ENCODE data around the gene KRT85. TPM values are rescaled to one million over a fixed set of nuclear protein-coding genes. Genes with fewer than 3 reads are reported as not detected.
A peak's percentile ranks its signal among the peaks of the same experiment; 100 is the strongest.
"Not testable (repeated sequence)": the region's sequence is repeated elsewhere in the genome, so short reads cannot be mapped to it uniquely, and the experiment has no call there.

The KRT85 gene
- polyA plus RNA-seq, 3 donors from 2014 or later, result not detected

DNA sequence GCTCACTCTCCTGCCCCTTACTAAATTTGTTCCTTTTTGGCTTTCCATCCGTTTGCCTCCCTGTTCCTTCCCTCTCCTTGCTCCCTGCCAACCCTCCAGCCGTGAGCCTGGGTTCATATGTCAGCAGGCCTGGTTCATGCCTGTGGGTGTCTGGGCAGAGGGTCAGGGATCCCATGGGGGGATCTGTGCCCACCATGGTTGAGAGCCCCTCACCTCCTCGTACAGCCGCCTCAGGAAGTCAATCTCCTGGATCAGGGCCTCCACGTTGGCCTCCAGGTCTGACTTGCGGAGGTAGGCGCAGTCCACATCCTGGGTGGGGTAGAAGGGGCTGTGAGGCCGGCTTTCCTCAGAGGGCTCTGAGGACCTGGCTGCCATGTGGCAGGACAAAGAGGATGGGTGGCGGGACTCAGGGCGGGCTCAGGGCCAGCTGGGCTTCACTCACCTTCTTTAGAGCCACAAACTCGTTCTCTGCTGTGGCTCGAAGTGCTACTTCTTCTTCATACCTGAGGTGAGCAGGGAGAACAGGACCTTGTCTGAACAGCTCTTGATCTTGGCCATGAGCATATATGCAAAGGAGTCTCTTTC is 49.7 kb downstream of the KRT85 start:
- H3K27me3 Mint-ChIP-seq (ENCODE audit: low read depth in 3 of 3), result peaks cover 4 to 11% (median 6%) of the 10 kb centered on the region in 3 donors
- H3K4me3 Mint-ChIP-seq, result no peak overlapping the region
- no peak for DNase-seq
- no peaks in the 10 kb centered on the region for H3K9me3 Mint-ChIP-seq
- no peak overlapping the region for H3K27ac Mint-ChIP-seq
- H3K4me1 Mint-ChIP-seq, result peaks cover 3 to 6% of the 10 kb centered on the region in 2 donors
- H3K36me3 Mint-ChIP-seq, result no peaks in the 10 kb centered on the region

DNA sequence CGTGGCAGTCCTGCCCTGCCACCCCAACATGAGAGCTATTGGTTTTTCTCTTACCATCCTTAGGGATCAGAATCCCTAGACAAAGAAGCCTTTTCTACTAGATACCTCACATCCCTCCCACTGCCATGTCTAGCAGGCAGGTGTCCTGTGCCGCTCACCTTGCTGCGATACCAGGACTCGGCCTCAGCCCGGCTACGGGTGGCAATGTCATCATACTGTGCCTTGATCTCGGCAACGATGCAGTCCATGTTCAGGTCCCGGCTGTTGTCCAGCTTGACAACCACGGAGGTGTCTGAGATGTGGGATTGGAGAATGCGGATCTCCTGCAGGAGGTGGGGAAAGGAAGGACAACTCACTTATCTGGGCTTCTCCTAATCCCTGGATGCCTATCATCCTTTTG is 50.6 kb downstream of the KRT85 start:
- Mint-ChIP-seq H3K27me3 (ENCODE audit: low read depth in 3 of 3) (peaks cover 4 to 11% (median 5%) of the 10 kb centered on the region in 3 donors), H3K27ac (no peak overlapping the region), H3K36me3 (no peaks in the 10 kb centered on the region), H3K9me3 (no peaks in the 10 kb centered on the region), H3K4me3 (no peak overlapping the region), H3K4me1 (peaks cover 3 to 6% of the 10 kb centered on the region in 2 donors)
- no peak for DNase-seq

DNA sequence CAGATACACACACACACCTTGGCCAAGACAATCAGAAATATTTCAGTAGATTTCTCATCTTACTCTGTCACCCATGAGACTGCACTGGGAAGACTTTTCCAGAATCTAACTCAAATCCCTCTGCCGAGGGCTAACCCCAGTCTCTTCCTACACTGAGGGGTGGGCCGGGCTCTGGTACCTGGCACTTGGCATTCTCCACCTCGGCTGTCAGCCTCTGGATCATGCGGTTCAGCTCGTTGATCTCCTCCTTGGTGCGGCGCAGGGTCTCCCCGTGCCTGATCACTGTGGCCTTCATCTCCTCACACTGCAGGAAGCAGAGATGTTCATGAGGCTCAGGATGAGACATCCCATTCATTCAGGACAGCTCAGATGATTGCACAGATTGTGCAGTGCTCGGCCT is 51.0 kb downstream of the KRT85 start:
- H3K9me3 Mint-ChIP-seq, result no peaks in the 10 kb centered on the region
- peak overlapping the region in 1 of 6 donors; percentile 20 for H3K27ac Mint-ChIP-seq
- no peak for DNase-seq
- H3K4me1 Mint-ChIP-seq, result peaks cover 3 to 6% of the 10 kb centered on the region in 2 donors
- H3K36me3 Mint-ChIP-seq, result no peaks in the 10 kb centered on the region
- peaks cover 4 to 13% (median 5%) of the 10 kb centered on the region in 3 donors for H3K27me3 Mint-ChIP-seq (ENCODE audit: low read depth in 3 of 3)
- H3K4me3 Mint-ChIP-seq, result no peak overlapping the region

DNA sequence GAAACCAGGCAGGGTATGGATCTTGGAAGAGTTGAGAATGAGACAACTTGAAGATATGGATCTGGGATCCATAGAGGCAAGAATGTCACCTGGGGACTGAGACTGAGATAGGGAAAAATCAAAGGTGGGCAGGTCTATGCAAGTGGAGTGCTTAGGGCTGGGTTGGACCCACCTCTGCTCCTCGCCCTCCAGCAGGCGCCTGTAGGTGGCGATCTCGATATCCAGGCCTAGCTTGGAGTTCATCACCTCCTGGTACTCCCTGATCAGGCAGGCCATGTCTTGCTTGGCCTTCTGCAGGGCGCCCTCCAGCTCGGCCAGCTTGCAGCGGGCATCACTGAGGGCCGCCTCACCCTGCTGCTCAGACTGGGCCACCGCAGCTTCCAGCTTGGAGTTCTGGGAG is 51.6 kb downstream of the KRT85 start:
- H3K4me1 Mint-ChIP-seq, H3K36me3 Mint-ChIP-seq, DNase-seq, H3K9me3 Mint-ChIP-seq, H3K4me3 Mint-ChIP-seq: not testable (repeated sequence)
- Mint-ChIP-seq H3K27me3 (ENCODE audit: low read depth in 3 of 3) (peaks cover 4 to 16% (median 5%) of the 10 kb centered on the region in 3 donors), H3K27ac (peak overlapping the region in 1 of 6 donors; percentile 26)

DNA sequence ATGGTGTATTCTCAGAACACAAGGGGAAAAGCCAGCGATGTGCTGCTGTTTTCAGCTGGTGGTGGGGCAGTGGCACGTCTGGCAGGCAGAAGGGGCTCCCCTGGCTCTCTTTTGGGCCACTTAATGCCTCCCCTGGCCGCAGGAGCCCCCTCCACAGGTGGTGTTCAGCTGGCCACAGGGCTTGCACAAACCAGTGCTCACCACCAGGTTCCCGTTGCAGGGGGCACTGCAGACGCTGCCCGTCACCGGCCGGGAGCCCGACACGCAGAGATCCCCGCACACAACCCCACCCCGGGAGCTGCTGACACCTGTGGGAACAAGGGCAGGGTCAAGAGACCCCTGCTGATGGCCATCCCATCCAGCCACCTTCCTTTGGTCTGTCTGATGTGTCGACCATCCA is 52.8 kb downstream of the KRT85 start:
- no peak overlapping the region for H3K27ac Mint-ChIP-seq
- no peaks in the 10 kb centered on the region for H3K9me3 Mint-ChIP-seq
- DNase-seq, result no peak
- peaks cover 5 to 11% (median 6%) of the 10 kb centered on the region in 3 donors for H3K27me3 Mint-ChIP-seq (ENCODE audit: low read depth in 3 of 3)
- no peaks in the 10 kb centered on the region for H3K36me3 Mint-ChIP-seq
- H3K4me1 Mint-ChIP-seq, result peaks cover 3 to 6% of the 10 kb centered on the region in 2 donors
- H3K4me3 Mint-ChIP-seq, result no peak overlapping the region

DNA sequence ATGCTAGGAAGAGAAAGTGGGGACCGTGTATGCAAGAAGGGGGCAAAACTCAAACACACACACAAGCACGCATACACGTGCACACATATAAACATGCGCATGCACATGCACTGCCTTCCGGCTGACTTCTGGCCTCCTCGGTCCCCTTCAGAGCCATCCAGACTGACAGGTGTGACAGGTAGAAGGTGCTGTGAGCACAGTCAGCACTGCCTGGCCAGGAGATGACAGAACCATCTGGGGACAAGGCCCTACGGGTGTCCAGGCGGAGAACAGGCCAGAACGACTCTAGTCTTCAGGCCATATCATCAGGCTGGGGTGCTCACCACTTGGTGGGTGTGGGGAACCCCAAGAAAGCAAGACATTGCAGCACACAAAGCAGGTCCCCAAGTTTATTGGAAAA is 53.4 kb downstream of the KRT85 start:
- Mint-ChIP-seq H3K4me3 (no peak overlapping the region), H3K4me1 (peaks cover 6 to 11% of the 10 kb centered on the region in 2 donors), H3K27ac (peak overlapping the region in 1 of 6 donors; percentile 80), H3K27me3 (ENCODE audit: low read depth in 3 of 3) (peaks cover 2 to 11% (median 6%) of the 10 kb centered on the region in 3 donors), H3K9me3 (no peaks in the 10 kb centered on the region), H3K36me3 (no peaks in the 10 kb centered on the region)
- no peak for DNase-seq

DNA sequence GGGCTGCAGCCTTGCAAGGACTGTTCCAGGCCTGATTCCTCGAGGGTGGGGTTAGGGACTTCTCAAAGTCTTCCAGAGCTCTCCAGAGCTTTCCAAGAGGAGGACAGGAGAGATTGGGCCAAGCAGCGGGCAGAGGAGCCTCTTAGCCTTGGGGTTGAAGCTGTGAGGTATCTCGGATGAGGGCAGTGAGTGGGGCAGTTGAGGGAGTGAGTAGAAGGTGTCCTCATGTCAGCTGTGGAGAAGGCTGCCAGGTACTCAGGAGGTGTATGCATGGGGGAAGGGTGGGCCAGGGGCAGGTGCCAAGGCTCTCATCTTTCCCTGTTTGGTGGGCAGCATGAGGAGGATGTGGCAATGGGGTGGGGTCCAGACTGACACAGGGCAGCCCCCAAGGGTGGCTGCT is 53.8 kb downstream of the KRT85 start:
- no peak for DNase-seq
- Mint-ChIP-seq H3K36me3 (no peaks in the 10 kb centered on the region), H3K4me1 (peaks cover 10 to 16% of the 10 kb centered on the region in 2 donors), H3K4me3 (no peak overlapping the region), H3K27ac (peak overlapping the region in 1 of 6 donors; percentile 59), H3K9me3 (no peaks in the 10 kb centered on the region), H3K27me3 (ENCODE audit: low read depth in 3 of 3) (peaks cover 0 to 11% (median 7%) of the 10 kb centered on the region in 3 donors)

DNA sequence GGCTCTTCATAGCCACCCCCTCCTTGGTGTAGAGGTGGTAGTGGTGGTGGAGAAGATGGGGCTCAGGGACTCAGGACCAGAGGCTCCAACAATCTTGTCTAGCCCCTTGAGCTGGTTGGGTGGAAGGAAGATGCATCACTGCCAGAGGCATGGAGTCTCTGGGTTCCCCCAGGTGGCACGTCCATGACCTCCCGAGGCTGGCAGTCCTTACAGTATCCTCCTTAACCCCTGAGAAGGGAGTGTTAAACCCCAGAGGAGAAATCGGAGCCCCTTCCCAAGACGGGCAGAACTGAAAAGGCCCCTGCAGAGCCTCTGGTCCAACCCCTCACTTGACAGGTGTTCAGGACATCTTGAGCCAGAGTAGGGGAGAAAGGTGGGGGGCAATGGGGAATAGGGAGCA is 55.2 kb downstream of the KRT85 start:
- Mint-ChIP-seq H3K4me1 (peaks cover 24 to 30% of the 10 kb centered on the region in 2 donors), H3K9me3 (no peaks in the 10 kb centered on the region), H3K27me3 (ENCODE audit: low read depth in 3 of 3) (peaks cover 7 to 19% (median 15%) of the 10 kb centered on the region in 3 donors), H3K4me3 (no peak overlapping the region), H3K27ac (peak overlapping the region in 1 of 6 donors; percentile 3), H3K36me3 (no peaks in the 10 kb centered on the region)
- DNase-seq, result no peak

DNA sequence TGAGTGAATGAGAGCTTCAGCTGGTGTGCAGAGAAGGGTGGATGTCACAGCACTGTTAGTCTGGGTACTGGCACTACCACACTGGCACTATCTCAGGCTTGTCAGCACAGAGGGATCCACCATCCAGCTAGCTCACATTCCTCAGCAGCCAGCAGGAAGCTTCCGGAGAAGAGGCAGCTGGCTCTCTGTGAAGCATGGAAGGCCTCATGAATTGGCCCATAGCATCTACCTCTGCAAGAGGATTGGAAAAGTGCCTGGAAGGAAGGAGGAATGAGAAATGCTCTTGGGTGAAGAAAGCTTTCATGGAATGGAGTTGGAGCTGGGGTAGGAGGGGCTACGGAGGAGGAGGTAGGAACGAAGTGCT is 56.0 kb downstream of the KRT85 start:
- Mint-ChIP-seq H3K4me3 (no peak overlapping the region), H3K4me1 (peaks cover 32 to 38% of the 10 kb centered on the region in 2 donors), H3K9me3 (peaks cover 0 to under 1% (median 0%) of the 10 kb centered on the region in 6 donors), H3K27ac (peak overlapping the region in 1 of 6 donors; percentile 28), H3K36me3 (no peaks in the 10 kb centered on the region), H3K27me3 (ENCODE audit: low read depth in 3 of 3) (peaks cover 7 to 23% (median 18%) of the 10 kb centered on the region in 3 donors)
- DNase-seq, result no peak

DNA sequence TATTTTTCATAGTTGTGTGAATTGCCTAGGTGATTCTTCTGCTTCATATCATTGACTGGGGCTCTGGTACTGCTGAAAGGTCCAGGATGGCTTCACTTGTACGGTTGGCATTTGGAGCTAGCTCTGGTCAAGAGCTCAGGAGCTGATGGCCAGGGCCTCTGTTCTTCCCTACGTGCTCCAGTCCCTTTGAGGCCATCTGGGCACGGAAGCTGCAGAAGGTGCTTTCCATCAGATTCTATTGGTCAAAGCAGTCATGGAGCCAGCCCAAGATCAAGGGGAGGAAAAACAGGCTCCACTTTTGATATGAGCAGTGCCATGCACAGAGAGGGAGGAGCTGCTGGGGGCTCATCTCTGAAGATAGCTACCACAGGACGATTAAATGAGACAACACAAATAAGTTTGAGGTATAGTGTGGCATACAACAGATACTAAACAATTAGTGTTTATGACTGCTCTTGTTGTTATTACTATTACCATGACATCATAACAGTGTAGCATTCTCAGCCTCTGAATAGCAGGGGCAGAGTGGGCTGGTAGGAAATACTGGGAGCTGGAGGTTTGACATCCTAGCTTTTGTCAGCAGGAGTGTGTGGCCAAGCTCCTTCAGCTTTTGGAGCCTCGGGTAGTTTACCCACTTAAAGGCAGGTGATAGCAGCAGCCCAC is 56.5 kb downstream of the KRT85 start:
- Mint-ChIP-seq H3K4me3 (no peak overlapping the region), H3K4me1 (peaks cover 37 to 43% of the 10 kb centered on the region in 2 donors), H3K36me3 (no peaks in the 10 kb centered on the region), H3K27me3 (ENCODE audit: low read depth in 3 of 3) (peaks cover 7 to 23% (median 22%) of the 10 kb centered on the region in 3 donors), H3K27ac (peak overlapping the region in 2 of 6 donors; percentile 28 to 77), H3K9me3 (peaks cover 0 to 2% (median 0%) of the 10 kb centered on the region in 6 donors)
- DNase-seq, result no peak

Other genes with a start within 250 kb of the KRT85 start
- gene KRT80, start 175.5 kb downstream of the KRT85 start, polyA plus RNA-seq, result not detected
- not detected for gene KRT7, start 134.2 kb downstream of the KRT85 start, polyA plus RNA-seq
- 10 to 100 TPM in 2 of 3 donors, 1 to 10 TPM in 1; 6.6 to 13.1 (median 12.5) TPM for gene KRT86, start 92.8 kb downstream of the KRT85 start, polyA plus RNA-seq
- 1 to 10 TPM; 2.2 to 3.7 (median 3.6) TPM for gene KRT81, start 75.9 kb downstream of the KRT85 start, polyA plus RNA-seq
- not detected for gene KRT83, start 46.1 kb downstream of the KRT85 start, polyA plus RNA-seq
- gene KRT84, start 18.2 kb upstream of the KRT85 start, polyA plus RNA-seq, result not detected
- not detected for gene KRT82, start 38.9 kb upstream of the KRT85 start, polyA plus RNA-seq
- not detected for gene KRT75, start 66.9 kb upstream of the KRT85 start, polyA plus RNA-seq
- under 1 TPM in 1 of 3 donors, not detected in 2; 0.82 TPM for gene KRT6B, start 84.7 kb upstream of the KRT85 start, polyA plus RNA-seq
- not detected for gene KRT6C, start 106.3 kb upstream of the KRT85 start, polyA plus RNA-seq
- gene KRT6A, start 125.8 kb upstream of the KRT85 start, polyA plus RNA-seq, result not detected
- not detected for gene KRT5, start 152.9 kb upstream of the KRT85 start, polyA plus RNA-seq
- not detected for gene KRT71, start 185.7 kb upstream of the KRT85 start, polyA plus RNA-seq
- gene KRT74, start 206.4 kb upstream of the KRT85 start, polyA plus RNA-seq, result not detected
- gene KRT72, start 234.0 kb upstream of the KRT85 start, polyA plus RNA-seq, result under 1 TPM in 2 of 3 donors, not detected in 1; 0.34 to 0.93 TPM